Measurements from ENCODE around the gene CFAP141.
"Not testable (repeated sequence)": the region's sequence is repeated elsewhere in the genome, so short reads cannot be mapped to it uniquely, and the experiment has no call there.

Gene CFAP141

DNA sequence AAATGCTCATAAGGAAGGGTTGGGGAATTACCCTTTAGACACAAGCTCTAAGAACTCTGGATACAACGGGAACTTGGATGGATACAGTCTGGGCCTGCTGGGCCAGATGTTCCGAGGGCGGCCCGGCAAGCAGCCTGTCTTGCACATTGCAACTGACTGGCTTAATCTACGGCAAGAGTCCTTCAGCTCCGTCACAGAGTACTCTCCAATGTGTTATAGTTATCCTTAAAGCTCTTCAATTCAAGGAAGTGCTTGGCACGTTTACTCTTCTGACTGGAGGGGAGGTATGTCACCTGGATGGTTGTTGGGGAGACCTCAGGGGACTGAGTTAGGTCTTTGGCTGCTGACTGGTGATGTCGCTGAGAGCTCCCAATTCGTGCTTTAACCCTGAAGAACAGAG is 1.1 kb upstream of the CFAP141 start:
- Histone ChIP-seq H3K9me3 (ENCODE audit: insufficient read depth, low read depth, low read length) (no peaks in the 10 kb centered on the region), H3K4me3 (ENCODE audit: low read length) (no peak overlapping the region), H3K4me1 (ENCODE audit: insufficient read depth, low read length) (no peaks in the 10 kb centered on the region), H3K27ac (ENCODE audit: low read depth, low read length) (no peak overlapping the region), H3K36me3 (ENCODE audit: insufficient read depth, low read length) (peaks cover 61% of the 10 kb centered on the region), H3K27me3 (ENCODE audit: insufficient read depth, low read length) (no peaks in the 10 kb centered on the region), H3K9ac (ENCODE audit: low read depth, low read length) (no peak overlapping the region)
- 94% methylated on average over 9 of the region's 9 CpGs for WGBS

DNA sequence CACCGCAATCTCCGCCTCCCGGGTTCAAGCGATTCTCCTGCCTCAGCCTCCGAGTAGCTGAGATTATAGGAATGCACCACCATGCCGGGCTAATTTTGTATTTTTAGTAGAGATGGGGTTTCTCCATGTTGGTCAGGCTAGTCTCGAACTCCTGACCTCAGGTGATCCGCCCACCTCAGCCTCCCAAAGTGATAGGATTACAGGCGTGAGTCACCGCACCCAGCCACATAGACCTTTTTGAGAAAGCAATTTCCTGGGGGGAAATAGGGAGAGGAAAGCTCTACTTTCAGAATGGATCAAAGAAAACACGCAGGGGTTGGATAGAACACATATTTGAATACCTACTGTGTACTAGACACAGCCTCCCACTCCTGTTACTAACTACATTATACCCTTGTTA is 355 bp downstream of the CFAP141 start:
- 96% methylated on average over 11 of the region's 11 CpGs for WGBS
- H3K4me3 ChIP-seq (ENCODE audit: low read length); H3K27ac ChIP-seq (ENCODE audit: low read depth, low read length); H3K9me3 ChIP-seq (ENCODE audit: insufficient read depth, low read depth, low read length); H3K9ac ChIP-seq (ENCODE audit: low read depth, low read length); H3K27me3 ChIP-seq (ENCODE audit: insufficient read depth, low read length); H3K4me1 ChIP-seq (ENCODE audit: insufficient read depth, low read length): not testable (repeated sequence)
- peaks cover 49% of the 10 kb centered on the region for H3K36me3 ChIP-seq (ENCODE audit: insufficient read depth, low read length)

DNA sequence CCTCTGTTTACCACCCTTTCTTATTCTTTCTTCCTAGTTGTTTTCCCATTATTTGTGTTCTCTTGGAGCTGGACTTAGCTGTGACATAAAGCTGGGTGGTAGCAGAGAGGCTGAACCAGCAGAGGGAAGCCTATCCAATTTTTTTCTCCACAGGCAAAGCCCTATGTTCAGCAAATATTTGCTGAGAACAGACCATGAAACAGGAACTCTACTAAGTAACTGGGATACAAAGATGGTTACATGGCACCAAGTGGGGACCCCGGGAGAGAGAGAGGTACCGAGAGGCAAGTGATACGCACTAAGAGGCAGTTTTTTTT is 6.6 kb downstream of the CFAP141 start:
- 92% methylated on average over 3 of the region's 3 CpGs for WGBS
- no peaks in the 10 kb centered on the region for H3K9me3 ChIP-seq (ENCODE audit: insufficient read depth, low read depth, low read length)
- H3K27me3 ChIP-seq (ENCODE audit: insufficient read depth, low read length) = no peaks in the 10 kb centered on the region
- H3K27ac ChIP-seq (ENCODE audit: low read depth, low read length) = no peak overlapping the region
- peak overlapping the region; percentile 25; the same call in 1 of the 2 replicates for H3K4me3 ChIP-seq (ENCODE audit: low read length)
- H3K4me1 ChIP-seq (ENCODE audit: insufficient read depth, low read length) = peaks cover 5% of the 10 kb centered on the region; the same call in 1 of the 2 replicates
- no peak overlapping the region for H3K9ac ChIP-seq (ENCODE audit: low read depth, low read length)
- H3K36me3 ChIP-seq (ENCODE audit: insufficient read depth, low read length) = no peaks in the 10 kb centered on the region

DNA sequence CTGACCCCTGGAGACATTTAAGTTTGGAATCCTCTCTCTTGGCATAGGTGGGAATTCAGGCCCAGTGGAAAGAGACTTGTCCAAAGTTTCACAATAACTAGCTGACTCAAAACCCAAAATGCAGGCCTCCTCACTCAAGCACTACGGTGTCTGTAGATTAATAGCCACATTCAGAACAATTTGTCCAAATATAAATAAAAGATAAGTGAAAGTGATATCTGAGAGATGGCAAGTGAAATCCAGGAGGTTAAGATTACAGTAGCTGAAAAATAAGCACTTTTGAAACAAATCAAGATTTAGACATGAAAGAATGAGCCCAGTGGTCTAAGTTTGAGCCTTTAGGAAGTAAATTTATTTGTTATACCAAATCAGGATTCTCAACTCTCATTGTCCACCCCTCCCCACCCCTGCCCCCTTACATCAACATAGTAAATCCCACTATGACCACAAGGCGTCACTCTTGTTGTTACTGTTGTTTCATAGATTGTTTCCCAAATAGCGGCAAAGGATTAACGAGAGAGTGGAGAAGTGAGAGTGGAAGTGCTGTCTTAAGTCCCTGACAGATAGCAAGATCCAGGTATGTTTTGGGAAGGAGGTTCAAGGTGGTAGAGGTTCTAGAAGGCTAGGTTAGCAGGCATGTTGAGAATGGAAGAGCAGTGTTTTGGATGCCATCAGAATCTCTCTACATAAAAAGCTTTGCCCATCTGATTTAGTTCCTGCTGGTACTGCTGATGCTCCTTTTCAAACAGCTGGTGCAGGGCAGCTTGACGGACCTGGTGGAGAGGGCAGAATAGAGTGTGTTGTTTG is 7.2 kb downstream of the CFAP141 start:
- Histone ChIP-seq H3K4me1 (ENCODE audit: insufficient read depth, low read length) (peaks cover 5% of the 10 kb centered on the region; the same call in 1 of the 2 replicates), H3K27ac (ENCODE audit: low read depth, low read length) (no peak overlapping the region), H3K9me3 (ENCODE audit: insufficient read depth, low read depth, low read length) (no peaks in the 10 kb centered on the region), H3K27me3 (ENCODE audit: insufficient read depth, low read length) (no peaks in the 10 kb centered on the region), H3K9ac (ENCODE audit: low read depth, low read length) (no peak overlapping the region), H3K4me3 (ENCODE audit: low read length) (peak overlapping the region; percentile 25), H3K36me3 (ENCODE audit: insufficient read depth, low read length) (no peaks in the 10 kb centered on the region)
- WGBS = 22% methylated on average over 5 of the region's 5 CpGs

DNA sequence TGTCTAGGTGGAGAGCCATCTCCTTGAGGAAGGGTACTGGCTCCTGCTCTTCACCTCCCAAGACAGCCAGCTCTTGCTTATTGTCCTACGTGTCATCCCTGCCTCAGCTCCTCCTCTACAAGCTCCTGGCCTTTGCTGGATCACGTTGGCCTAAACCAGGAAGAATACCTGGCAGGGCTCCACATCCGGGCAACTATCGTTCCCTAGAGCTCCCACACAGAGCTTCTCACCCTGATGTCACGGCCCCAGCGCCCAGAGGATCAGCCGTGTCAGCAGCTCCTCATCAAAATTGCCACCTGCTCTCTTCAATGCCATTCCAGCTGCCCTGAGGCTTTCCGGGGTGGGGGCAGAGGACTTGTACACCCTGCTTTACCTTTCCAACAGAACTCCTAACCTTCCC is 12.3 kb downstream of the CFAP141 start:
- Histone ChIP-seq H3K27ac (ENCODE audit: low read depth, low read length) (no peak overlapping the region), H3K27me3 (ENCODE audit: insufficient read depth, low read length) (no peaks in the 10 kb centered on the region), H3K9me3 (ENCODE audit: insufficient read depth, low read depth, low read length) (no peaks in the 10 kb centered on the region), H3K4me1 (ENCODE audit: insufficient read depth, low read length) (no peaks in the 10 kb centered on the region), H3K36me3 (ENCODE audit: insufficient read depth, low read length) (no peaks in the 10 kb centered on the region), H3K9ac (ENCODE audit: low read depth, low read length) (no peak overlapping the region), H3K4me3 (ENCODE audit: low read length) (no peak overlapping the region)
- 88% methylated on average over 8 of the region's 8 CpGs for WGBS

DNA sequence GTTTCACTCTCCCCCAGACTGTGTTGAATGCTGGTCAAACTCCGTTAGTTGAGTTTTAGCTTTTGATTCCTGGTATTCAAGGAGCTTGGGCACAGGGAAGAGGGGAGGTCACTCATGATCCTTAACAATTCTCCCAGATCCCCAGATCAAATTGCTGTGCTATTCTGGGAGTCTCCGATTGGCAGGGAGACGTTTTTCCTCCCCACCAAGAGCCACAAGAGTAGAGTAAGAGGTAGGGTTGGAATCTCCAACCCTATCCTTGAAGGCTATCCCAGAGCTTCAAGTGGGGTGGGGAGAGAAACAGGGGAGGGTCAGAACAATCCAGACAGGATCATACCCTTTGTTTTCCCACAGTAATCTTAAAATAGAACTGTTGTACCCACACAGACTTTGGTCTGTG is 13.7 kb downstream of the CFAP141 start:
- H3K9me3 ChIP-seq (ENCODE audit: insufficient read depth, low read depth, low read length) = no peaks in the 10 kb centered on the region
- no peaks in the 10 kb centered on the region for H3K36me3 ChIP-seq (ENCODE audit: insufficient read depth, low read length)
- H3K9ac ChIP-seq (ENCODE audit: low read depth, low read length) = no peak overlapping the region
- H3K4me3 ChIP-seq (ENCODE audit: low read length) = no peak overlapping the region
- no peak overlapping the region for H3K27ac ChIP-seq (ENCODE audit: low read depth, low read length)
- H3K27me3 ChIP-seq (ENCODE audit: insufficient read depth, low read length) = no peaks in the 10 kb centered on the region
- peaks cover 4% of the 10 kb centered on the region for H3K4me1 ChIP-seq (ENCODE audit: insufficient read depth, low read length)
- 87% methylated on average over 1 of the region's 3 CpGs for WGBS

DNA sequence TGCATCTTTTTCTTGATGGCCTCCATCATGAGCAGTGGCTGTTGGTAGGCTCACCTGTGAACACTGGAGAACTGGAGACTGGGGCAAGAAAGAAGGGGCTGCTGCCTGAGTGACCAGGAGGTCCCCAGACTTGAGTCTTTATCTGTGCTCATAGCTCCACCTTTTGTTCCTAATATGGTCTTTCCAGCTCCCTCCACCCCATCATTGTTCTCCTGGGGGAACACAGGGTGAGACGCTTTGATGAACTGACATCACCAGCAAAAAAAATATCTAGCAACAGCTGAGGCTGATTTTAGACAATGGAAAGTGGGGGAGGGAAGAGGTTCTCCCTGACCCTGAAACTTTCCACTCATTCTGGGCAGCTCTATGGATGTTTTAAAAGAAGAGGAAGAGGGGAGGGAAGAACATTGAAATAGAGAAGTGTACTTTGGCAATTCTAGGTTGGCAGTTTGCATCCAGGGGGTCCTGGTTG is 14.1 kb downstream of the CFAP141 start, which contains the start of gene TPM3:
TSS of gene TPM3 (minus strand) at position 111 of the 472 bp plus-strand sequence. CDS start at position 29, 82 bp downstream.
- Histone ChIP-seq H3K4me1 (ENCODE audit: insufficient read depth, low read length) (peaks cover 8% of the 10 kb centered on the region), H3K9ac (ENCODE audit: low read depth, low read length) (no peak within 1 kb of the TSS), H3K36me3 (ENCODE audit: insufficient read depth, low read length) (no peaks in the 10 kb centered on the region), H3K27ac (ENCODE audit: low read depth, low read length) (no peak within 1 kb of the TSS), H3K4me3 (ENCODE audit: low read length) (no peak within 1 kb of the TSS), H3K9me3 (ENCODE audit: insufficient read depth, low read depth, low read length) (no peaks in the 10 kb centered on the region), H3K27me3 (ENCODE audit: insufficient read depth, low read length) (no peaks in the 10 kb centered on the region)
- WGBS = 67% methylated on average over 1 of the region's 1 CpG

DNA sequence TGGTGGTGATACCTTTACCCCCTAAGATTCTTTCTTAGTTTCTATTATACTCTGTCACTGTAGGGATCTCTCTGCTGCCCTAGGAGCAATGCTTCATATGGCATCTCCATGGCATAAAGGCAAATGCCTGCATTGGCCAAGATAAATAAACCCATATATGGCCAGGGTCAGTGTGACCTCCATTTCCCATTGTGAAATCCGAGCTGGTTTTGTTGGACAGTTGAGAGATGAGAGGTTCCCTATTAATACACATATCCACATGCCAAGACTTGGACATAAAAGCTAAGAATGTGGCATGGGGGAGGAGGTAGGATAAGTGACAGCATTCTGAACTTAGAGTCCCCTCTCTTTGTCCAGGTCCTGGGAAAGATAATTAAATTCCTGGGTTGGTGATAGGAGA is 15.6 kb downstream of the CFAP141 start:
- Histone ChIP-seq H3K36me3 (ENCODE audit: insufficient read depth, low read length) (no peaks in the 10 kb centered on the region), H3K27ac (ENCODE audit: low read depth, low read length) (no peak overlapping the region), H3K4me1 (ENCODE audit: insufficient read depth, low read length) (peaks cover 23% of the 10 kb centered on the region), H3K9me3 (ENCODE audit: insufficient read depth, low read depth, low read length) (no peaks in the 10 kb centered on the region), H3K27me3 (ENCODE audit: insufficient read depth, low read length) (no peaks in the 10 kb centered on the region), H3K4me3 (ENCODE audit: low read length) (no peak overlapping the region), H3K9ac (ENCODE audit: low read depth, low read length) (no peak overlapping the region)
- 83% methylated on average over 1 of the region's 1 CpG for WGBS

DNA sequence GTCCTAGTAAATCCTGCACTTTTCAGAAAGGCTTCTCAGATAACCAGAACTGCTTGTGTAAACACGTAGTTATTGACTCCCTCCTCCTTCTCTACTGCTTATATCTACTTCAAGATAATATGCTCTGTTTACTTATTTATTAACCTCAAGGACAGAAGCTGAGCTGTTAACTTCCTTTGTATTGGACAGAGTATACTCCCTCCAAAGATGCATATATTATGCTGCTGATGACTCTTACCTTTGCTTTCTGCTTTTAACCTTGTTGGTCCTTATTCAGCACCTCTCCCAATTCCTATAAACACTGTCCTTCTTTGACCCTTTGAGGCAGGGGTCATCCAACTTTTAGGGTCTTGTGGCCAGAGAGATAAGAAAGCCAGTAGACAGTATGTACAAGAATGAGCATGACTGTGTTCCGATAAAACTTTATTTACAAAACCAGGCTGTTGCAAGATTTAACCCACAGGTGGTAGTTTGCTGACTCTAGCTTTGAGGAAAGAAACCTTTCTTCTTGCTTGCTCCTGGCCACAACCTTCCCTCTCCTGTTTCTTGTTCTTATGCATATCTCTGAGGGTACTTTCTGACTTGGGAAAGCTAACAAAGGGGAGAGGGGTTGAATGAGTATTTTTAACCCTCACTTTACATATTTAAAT is 19.2 kb downstream of the CFAP141 start:
- Histone ChIP-seq H3K4me3 (ENCODE audit: low read length) (peak overlapping the region; percentile 35), H3K9ac (ENCODE audit: low read depth, low read length) (peak overlapping the region; percentile 46), H3K27ac (ENCODE audit: low read depth, low read length) (peak overlapping the region; percentile 96), H3K9me3 (ENCODE audit: insufficient read depth, low read depth, low read length) (no peaks in the 10 kb centered on the region), H3K36me3 (ENCODE audit: insufficient read depth, low read length) (no peaks in the 10 kb centered on the region), H3K27me3 (ENCODE audit: insufficient read depth, low read length) (no peaks in the 10 kb centered on the region), H3K4me1 (ENCODE audit: insufficient read depth, low read length) (peaks cover 24% of the 10 kb centered on the region)
- 26% methylated on average over 2 of the region's 2 CpGs for WGBS

DNA sequence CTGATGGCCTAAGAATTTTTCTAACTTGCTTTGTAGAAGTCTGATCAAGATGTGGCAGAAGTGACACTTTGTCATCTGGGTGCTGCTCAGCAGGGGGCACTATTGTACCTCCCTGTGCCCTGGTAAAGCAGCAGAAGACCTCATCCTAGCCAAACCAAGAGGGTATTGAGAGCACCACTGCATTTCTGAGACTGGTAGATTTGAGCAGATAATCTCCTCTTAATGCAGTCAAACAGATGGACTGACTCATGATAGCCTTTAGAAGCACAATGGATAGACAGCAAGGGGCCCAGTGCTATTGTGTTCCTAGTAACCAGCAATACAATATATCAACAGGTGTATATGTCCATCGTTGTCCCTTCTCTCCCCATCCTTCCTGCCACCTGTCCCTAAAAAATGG is 20.0 kb downstream of the CFAP141 start:
- Histone ChIP-seq H3K36me3 (ENCODE audit: insufficient read depth, low read length) (no peaks in the 10 kb centered on the region), H3K27ac (ENCODE audit: low read depth, low read length) (peak overlapping the region; percentile 96; the same call in 1 of the 2 replicates), H3K4me1 (ENCODE audit: insufficient read depth, low read length) (peaks cover 27% of the 10 kb centered on the region), H3K27me3 (ENCODE audit: insufficient read depth, low read length) (no peaks in the 10 kb centered on the region), H3K9me3 (ENCODE audit: insufficient read depth, low read depth, low read length) (no peaks in the 10 kb centered on the region), H3K4me3 (ENCODE audit: low read length) (peak overlapping the region; percentile 35; the same call in 1 of the 2 replicates), H3K9ac (ENCODE audit: low read depth, low read length) (peak overlapping the region; percentile 46)
- WGBS = 67% methylated on average over 1 of the region's 1 CpG

DNA sequence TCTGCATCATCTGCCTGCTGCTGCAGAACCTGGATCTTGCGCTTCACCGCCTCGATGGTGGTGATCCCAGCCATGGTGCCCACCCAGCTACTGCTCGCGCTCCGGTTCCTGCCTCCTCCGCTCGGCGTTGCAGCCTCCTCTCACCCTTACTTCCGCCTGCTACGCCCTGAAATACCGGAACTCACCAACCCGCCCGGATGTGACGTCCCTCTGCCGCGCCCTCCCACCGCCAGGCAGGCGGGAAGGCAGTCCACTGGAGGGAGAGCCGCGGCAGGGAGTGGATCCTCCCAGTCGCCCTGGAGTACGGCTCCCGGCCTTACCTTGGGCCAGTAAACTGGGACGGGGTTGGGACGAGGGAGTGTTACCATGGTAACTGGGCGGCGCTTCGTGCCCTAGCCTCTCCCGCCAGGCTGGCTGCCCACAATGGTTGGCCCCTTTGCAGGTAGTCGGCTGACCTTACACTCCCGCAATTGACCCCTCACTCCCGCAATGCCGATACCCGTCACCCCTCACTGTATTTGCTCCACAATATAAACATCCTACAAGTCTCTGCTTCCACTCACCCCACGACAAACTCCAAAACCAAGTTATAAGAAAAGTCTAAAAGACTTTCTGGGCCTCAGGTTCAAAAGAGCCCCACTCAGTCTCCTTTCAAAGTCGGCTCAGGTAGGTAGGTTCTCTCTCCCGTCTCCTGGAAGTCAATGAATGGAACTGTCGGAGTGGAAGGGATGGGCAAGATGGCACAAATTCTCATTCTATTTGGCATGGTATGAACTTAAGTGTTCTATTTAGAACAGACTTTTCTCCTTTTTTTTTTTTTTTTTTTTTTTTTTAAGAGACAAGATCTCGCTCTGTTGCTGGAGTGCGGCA is 22.9 kb downstream of the CFAP141 start:
- no peaks in the 10 kb centered on the region for H3K27me3 ChIP-seq (ENCODE audit: insufficient read depth, low read length)
- 6% methylated on average over 41 of the region's 41 CpGs for WGBS
- peak overlapping the region; percentile 83 for H3K9ac ChIP-seq (ENCODE audit: low read depth, low read length)
- H3K9me3 ChIP-seq (ENCODE audit: insufficient read depth, low read depth, low read length) = no peaks in the 10 kb centered on the region
- H3K27ac ChIP-seq (ENCODE audit: low read depth, low read length) = peak overlapping the region; percentile 81
- peaks cover 55% of the 10 kb centered on the region for H3K4me1 ChIP-seq (ENCODE audit: insufficient read depth, low read length)
- H3K36me3 ChIP-seq (ENCODE audit: insufficient read depth, low read length) = peaks cover 17% of the 10 kb centered on the region
- H3K4me3 ChIP-seq (ENCODE audit: low read length) = peak overlapping the region; percentile 97

Data from HUES64 (cell line).